GM12873 (cell line): ENCODE data around the gene CPSF4L.

Source experiments
- TF ChIP-seq, protein P1 (sequence below): IDR thresholded peaks from 2 replicates; pipeline ENCODE4 v1.5.1; 2012; ENCODE audit warnings: low read depth, mild to moderate bottlenecking, moderate library complexity, low read length, control low read depth; ENCODE audit not compliant: insufficient read depth; ENCODE audit errors: missing control alignments

CPSF4L gene

DNA sequence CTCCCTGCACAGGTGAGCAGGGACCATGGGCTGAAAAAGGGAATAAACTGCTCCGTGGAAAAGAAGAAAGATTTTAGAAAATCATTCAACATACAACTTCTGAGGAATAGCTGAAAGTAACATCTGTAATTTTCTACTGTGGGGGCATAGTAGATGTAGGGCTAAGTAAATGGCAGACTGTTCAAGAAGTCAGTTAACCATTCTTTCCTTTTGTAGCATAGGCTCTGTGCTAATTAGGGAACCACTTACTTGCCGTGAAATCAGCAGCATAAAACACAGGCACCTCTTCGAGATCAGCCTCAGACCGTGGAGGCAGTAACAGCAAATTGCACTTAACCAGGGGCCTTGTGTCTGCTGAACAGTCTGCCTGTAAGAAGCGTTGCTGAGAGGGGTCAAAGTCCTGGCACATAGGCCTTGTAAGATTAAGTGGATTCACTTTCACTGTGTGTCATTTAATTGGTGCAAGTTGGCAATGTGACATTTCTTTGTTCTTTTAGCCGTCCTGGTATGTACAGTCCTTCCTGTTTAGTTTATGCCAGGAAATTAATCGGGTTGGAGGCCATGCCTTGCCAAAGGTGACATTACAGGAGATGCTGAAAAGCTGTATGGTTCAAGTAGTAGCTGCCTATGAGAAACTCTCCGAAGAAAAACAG, 58.4 kb downstream of the CPSF4L start:
- TF ChIP-seq, protein P1, sequence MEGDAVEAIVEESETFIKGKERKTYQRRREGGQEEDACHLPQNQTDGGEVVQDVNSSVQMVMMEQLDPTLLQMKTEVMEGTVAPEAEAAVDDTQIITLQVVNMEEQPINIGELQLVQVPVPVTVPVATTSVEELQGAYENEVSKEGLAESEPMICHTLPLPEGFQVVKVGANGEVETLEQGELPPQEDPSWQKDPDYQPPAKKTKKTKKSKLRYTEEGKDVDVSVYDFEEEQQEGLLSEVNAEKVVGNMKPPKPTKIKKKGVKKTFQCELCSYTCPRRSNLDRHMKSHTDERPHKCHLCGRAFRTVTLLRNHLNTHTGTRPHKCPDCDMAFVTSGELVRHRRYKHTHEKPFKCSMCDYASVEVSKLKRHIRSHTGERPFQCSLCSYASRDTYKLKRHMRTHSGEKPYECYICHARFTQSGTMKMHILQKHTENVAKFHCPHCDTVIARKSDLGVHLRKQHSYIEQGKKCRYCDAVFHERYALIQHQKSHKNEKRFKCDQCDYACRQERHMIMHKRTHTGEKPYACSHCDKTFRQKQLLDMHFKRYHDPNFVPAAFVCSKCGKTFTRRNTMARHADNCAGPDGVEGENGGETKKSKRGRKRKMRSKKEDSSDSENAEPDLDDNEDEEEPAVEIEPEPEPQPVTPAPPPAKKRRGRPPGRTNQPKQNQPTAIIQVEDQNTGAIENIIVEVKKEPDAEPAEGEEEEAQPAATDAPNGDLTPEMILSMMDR: no peak

DNA sequence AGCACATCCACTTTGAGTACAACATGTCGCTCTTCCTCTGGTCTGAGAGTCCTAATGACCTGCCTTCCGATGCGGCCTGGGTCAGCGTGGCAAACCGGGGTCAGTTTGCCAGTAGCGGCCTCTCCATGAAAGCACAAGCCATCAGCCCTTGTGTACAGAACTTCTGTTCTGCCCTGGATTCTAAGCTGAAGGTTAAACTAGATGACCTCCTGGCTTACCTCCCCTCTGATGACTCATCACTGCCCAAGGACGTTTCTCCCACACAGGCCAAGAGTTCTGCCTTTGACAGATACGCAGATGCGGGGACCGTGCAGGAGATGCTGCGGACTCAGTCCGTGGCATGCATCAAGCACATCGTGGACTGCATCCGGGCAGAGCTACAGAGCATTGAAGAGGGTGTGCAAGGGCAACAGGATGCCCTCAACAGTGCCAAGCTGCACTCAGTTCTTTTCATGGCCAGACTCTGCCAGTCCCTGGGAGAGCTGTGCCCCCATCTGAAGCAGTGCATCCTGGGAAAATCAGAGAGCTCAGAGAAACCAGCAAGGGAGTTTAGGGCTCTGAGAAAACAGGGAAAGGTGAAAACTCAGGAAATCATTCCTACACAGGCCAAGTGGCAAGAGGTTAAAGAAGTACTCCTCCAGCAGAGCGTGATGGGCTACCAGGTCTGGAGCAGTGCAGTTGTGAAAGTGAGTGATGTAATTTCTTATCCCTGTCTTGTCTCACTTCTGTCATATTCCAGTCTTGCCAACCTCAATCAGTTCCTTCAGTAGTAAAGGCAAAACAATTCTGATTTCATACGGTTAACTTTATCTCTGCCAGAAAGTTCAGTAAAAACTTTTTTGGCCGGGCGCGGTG, 60.2 kb downstream of the CPSF4L start:
- TF ChIP-seq, protein P1: no peak

DNA sequence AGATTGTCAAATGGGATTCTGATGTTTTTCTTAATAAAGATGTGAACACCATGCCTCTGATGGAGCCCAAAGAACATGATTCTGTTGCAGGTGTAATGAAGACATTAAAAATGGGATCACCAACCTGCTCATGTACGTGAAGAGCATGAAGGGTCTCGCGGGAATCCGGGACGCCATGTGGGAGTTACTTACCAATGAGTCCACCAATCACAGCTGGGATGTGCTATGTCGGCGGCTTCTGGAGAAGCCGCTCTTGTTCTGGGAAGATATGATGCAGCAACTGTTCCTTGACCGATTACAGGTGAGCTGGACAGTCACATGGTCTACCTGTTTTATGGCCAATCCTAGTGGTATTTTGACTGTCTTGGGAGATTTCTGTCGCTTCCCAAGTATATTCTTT, 61.2 kb downstream of the CPSF4L start:
- TF ChIP-seq, protein P1: no peak

DNA sequence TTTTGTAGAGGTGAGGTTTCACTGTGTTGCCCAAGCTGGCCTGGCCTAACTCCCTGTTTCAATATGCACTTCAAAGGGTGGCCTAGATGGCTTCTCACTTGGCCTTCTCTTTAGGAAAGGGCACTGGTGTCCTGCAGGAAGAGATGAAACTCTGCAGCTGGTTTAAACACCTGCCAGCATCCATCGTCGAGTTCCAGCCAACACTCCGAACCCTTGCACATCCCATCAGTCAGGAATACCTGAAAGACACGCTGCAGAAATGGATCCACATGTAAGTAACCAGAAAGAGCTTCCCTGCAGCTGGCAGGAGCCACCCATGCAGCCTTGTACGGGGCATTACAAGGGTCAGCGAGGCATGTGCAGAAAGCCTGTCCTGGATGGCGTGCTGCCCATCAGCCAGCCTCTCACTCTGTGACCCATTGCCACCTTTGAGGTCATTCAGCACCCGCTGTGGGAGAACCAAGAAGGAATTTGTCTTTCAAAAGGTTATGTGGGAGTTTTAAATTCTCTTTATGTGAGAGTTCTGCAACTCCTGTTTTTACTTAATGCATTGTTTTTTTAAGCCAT, 61.8 kb downstream of the CPSF4L start:
- TF ChIP-seq, protein P1: no peak

DNA sequence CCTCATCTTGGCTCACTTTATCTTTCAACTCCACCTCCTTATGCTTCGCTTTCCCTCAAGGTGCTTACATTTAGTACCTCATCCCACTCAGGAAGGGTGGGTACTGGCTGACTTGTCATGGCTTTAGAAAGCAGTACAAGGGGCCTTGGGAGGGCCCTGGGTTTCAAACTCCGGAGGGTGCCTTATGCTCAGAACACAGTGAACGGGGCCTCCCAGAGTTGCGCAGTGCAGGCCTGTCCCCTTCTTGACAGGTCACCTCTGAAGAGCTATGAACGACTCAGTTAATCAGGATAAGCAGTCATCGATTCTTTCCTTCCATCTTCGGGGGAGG, 62.8 kb downstream of the CPSF4L start:
- TF ChIP-seq, protein P1: no peak
